ACC112 (cell line): ENCODE data around the gene NEURL1B.

Experiments
- H2AFZ ChIP-seq: fragments of 200-600 bp; sonication (generic); one replicate; pipeline ENCODE4 v1.6.0; 2017; ENCODE audit warnings: antibody characterized with exemption, low read length; ENCODE audit not compliant: unreplicated experiment
- H3K27ac ChIP-seq: fragments of 200-600 bp; sonication (generic); 2 replicates; pipeline ENCODE4 v1.5.1; 2014; ENCODE audit warnings: low read depth, mild to moderate bottlenecking, antibody characterized with exemption, low read length, moderate library complexity
- H3K27me3 ChIP-seq: fragments of 200-600 bp; sonication (generic); 2 replicates; pipeline ENCODE4 v1.6.1; 2014; ENCODE audit warnings: mild to moderate bottlenecking, antibody characterized with exemption, low read length, moderate library complexity, mixed read lengths; ENCODE audit not compliant: insufficient read depth
- H3K36me3 ChIP-seq: fragments of 200-600 bp; sonication (generic); 2 replicates; pipeline ENCODE4 v1.6.1; 2016; ENCODE audit warnings: mild to moderate bottlenecking, antibody characterized with exemption, low read length, moderate library complexity, mixed read lengths; ENCODE audit not compliant: insufficient read depth
- H3K4me1 ChIP-seq: fragments of 200-600 bp; sonication (generic); one replicate; pipeline ENCODE4 v1.6.1; 2016; ENCODE audit warnings: low read length, mixed read lengths; ENCODE audit not compliant: insufficient read depth, unreplicated experiment, control insufficient read depth
- H3K4me3 ChIP-seq: fragments of 200-600 bp; sonication (generic); 2 replicates; pipeline ENCODE4 v1.5.1; 2014; ENCODE audit warnings: mild to moderate bottlenecking, low read depth, low read length
- H3K79me2 ChIP-seq: fragments of 200-600 bp; sonication (generic); one replicate; pipeline ENCODE4 v1.6.0; 2016; ENCODE audit warnings: low read length; ENCODE audit not compliant: control insufficient read depth, unreplicated experiment, insufficient read depth

NEURL1B gene

GRCh38 chr5:172610643-172611042, 30.4 kb upstream of the NEURL1B start:
- H3K4me1 ChIP-seq: no peaks in the 10 kb centered on the region
- no peak overlapping the region for H2AFZ ChIP-seq
- H3K36me3 ChIP-seq: no peaks in the 10 kb centered on the region
- H3K4me3 ChIP-seq: no peak overlapping the region
- peaks cover 78% of the 10 kb centered on the region for H3K27me3 ChIP-seq
- H3K79me2 ChIP-seq: no peaks in the 10 kb centered on the region
- H3K27ac ChIP-seq: no peak overlapping the region

DNA sequence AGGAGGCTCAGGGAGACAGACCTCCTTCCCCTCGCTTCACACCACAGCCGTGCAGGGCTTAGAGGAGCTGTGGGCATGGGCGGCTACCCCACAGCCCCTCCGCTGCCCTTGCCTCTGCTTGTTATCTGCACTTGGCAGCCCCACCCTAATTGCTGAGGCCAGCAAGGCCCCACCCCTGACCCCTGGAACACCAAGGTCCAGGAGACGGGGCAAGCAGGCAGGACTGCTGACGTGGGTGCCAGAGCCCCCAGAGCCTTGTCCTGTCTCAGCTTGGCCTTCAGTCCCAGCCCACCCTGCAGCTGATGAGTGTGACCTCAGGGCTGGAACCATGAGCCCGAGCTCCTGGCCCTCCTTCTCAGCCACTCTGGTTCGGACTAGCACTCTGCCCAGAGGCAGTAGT, 29.1 kb upstream of the NEURL1B start:
- H3K4me1 ChIP-seq: peaks cover 2% of the 10 kb centered on the region
- peaks cover 76% of the 10 kb centered on the region for H3K27me3 ChIP-seq
- H3K4me3 ChIP-seq: no peak overlapping the region
- H3K36me3 ChIP-seq: no peaks in the 10 kb centered on the region
- no peak overlapping the region for H2AFZ ChIP-seq
- H3K27ac ChIP-seq: no peak overlapping the region
- H3K79me2 ChIP-seq: no peaks in the 10 kb centered on the region

DNA sequence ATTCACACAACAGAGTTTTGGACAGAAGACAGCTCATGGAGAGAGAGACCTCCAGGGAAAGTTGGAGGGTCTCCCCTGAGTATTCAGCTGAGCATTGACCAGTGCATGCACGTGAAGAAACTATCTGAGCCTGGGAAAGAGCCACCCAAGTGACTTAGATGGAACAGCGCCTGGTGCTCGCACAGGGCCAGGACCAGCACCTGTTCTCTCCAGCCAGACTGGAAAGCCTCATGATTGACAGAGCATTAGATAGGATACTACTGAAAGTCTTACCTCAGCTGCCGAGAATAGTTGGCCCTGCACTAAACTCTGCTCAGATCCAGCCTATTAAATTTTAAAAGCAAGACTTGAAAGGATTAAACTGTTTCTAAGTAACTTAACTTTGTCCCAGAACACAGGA, 28.3 kb upstream of the NEURL1B start:
- H3K27me3 ChIP-seq: peaks cover 73% of the 10 kb centered on the region

DNA sequence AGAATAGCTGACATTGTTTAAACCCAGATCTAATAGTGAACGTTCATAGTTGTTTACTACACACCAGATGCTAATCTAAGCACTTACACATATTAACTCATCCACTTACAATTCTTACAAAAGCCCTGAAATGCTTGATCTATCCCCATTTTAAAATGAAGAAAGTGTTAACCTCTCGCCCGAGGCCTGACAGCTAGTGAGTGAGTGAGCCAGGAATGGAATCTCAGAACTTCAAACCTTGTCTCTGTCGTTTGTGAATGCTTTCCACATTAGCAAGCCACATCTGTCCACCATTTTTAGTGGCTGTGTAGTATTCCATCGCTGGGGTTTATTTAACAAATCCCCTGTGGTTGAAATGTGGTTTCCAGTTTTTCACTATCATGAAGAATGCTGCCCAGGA, 24.9 kb upstream of the NEURL1B start:
- Histone ChIP-seq H3K27me3 (peaks cover 42% of the 10 kb centered on the region; the same call in 1 of the 2 replicates), H3K27ac (no peak overlapping the region), H3K36me3 (no peaks in the 10 kb centered on the region), H3K79me2 (no peaks in the 10 kb centered on the region), H3K4me3 (no peak overlapping the region), H2AFZ (no peak overlapping the region), H3K4me1 (peaks cover 4% of the 10 kb centered on the region)

More for the DNA sequence above, 28.3 kb upstream of the NEURL1B start:
- peaks cover 4% of the 10 kb centered on the region for H3K4me1 ChIP-seq
- no peak overlapping the region for H3K27ac ChIP-seq
- H3K4me3 ChIP-seq: no peak overlapping the region
- H3K79me2 ChIP-seq: no peaks in the 10 kb centered on the region
- no peak overlapping the region for H2AFZ ChIP-seq
- no peaks in the 10 kb centered on the region for H3K36me3 ChIP-seq

GRCh38 chr5:172616730-172617129, 24.3 kb upstream of the NEURL1B start:
- peaks cover 4% of the 10 kb centered on the region for H3K4me1 ChIP-seq
- no peak overlapping the region for H3K4me3 ChIP-seq
- H3K27me3 ChIP-seq: peaks cover 42% of the 10 kb centered on the region; the same call in 1 of the 2 replicates
- no peaks in the 10 kb centered on the region for H3K79me2 ChIP-seq
- H3K36me3 ChIP-seq: no peaks in the 10 kb centered on the region
- H2AFZ ChIP-seq: no peak overlapping the region
- no peak overlapping the region for H3K27ac ChIP-seq

GRCh38 chr5:172617817-172618216, 23.2 kb upstream of the NEURL1B start:
- peaks cover 35% of the 10 kb centered on the region; the same call in 1 of the 2 replicates for H3K27me3 ChIP-seq
- no peak overlapping the region for H3K27ac ChIP-seq
- H3K36me3 ChIP-seq: no peaks in the 10 kb centered on the region
- no peak overlapping the region for H2AFZ ChIP-seq
- H3K4me3 ChIP-seq: no peak overlapping the region
- H3K79me2 ChIP-seq: no peaks in the 10 kb centered on the region
- H3K4me1 ChIP-seq: peaks cover 4% of the 10 kb centered on the region

DNA sequence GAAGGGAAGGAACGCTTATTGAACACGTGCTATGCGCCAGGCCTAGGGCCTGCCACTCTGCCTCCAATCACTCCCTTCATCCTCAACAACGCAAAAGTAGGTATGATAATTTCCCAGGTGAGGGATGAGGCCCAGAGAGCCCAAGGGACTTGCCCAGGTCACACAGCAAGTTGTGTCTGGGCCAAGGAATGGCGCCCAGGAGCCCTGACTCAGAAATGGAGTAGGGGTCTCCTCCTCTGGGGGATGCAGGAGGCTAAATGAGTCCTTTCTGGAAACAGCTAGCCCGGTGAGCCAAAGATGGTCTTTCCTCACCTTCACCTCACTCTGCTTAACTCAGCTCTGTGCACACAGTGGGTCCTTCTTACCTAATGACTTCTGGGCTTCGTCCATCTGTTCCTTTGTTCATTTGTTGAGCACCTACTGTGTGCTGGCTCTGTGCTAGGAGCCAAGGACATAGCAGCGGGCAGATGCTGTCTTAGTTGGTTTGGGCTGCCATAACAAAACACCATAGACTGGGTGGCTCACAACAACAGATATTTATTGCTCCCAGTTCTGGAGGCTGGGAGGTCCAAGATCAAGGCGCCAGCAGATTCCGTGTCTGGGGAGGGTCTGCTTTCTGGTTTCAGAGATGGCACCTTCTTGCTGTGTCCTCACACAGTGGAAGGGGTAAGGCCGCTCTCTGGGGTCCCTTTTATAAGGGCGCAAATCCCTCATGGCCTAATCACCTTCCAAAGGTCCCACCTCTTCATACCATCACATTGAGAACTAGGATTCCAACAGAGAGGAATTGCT, 22.3 kb upstream of the NEURL1B start:
- H3K4me1 ChIP-seq: peaks cover 4% of the 10 kb centered on the region
- H3K79me2 ChIP-seq: no peaks in the 10 kb centered on the region
- no peak overlapping the region for H3K27ac ChIP-seq
- no peaks in the 10 kb centered on the region for H3K36me3 ChIP-seq
- no peak overlapping the region for H2AFZ ChIP-seq
- H3K27me3 ChIP-seq: peaks cover 29% of the 10 kb centered on the region; the same call in 1 of the 2 replicates
- H3K4me3 ChIP-seq: no peak overlapping the region

GRCh38 chr5:172620506-172620905, 20.6 kb upstream of the NEURL1B start:
- Histone ChIP-seq H3K27ac (no peak overlapping the region), H3K4me3 (no peak overlapping the region)

GRCh38 chr5:172622091-172623046, 18.7 kb upstream of the NEURL1B start:
- no peak overlapping the region for H3K4me3 ChIP-seq
- no peaks in the 10 kb centered on the region for H3K36me3 ChIP-seq
- H3K79me2 ChIP-seq: no peaks in the 10 kb centered on the region
- H2AFZ ChIP-seq: no peak overlapping the region
- H3K27me3 ChIP-seq: peaks cover 2% of the 10 kb centered on the region; the same call in 1 of the 2 replicates
- H3K27ac ChIP-seq: no peak overlapping the region
- no peaks in the 10 kb centered on the region for H3K4me1 ChIP-seq

More at GRCh38 chr5:172620506-172620905, 20.6 kb upstream of the NEURL1B start:
- no peak overlapping the region for H2AFZ ChIP-seq
- H3K4me1 ChIP-seq: peaks cover 4% of the 10 kb centered on the region
- H3K36me3 ChIP-seq: no peaks in the 10 kb centered on the region
- H3K79me2 ChIP-seq: no peaks in the 10 kb centered on the region
- H3K27me3 ChIP-seq: peaks cover 16% of the 10 kb centered on the region; the same call in 1 of the 2 replicates

DNA sequence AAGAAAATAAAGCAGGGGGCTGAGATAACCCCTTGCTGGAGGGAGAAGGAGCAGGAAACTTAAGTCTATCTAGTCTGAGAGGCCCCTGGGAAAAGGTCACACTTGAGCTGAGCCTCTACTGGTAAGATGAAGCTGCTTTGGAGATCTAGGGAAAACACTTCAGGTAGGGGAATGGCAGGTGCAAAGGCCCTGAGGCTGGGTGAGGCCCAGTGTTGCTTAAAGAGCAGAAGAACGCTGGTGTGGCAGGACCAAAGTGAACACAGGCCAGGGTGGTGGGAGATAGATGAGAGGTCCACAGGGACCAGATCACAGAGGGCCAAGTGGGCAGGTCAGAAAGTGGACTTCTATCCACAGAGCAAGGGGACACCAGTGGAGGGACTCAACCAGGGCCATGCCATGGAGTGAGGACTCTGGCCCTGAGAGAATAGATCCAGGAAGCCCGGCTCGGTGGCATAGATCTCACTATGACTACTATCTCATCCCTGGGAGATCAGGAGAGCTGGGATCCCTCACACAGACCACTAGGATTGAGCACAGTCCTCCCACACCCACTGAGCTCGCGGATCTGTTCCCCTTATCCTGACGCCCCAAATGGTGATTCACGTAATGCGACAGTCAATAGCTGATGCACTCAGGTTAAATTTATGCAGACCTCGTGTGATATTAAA, 17.6 kb upstream of the NEURL1B start:
- Histone ChIP-seq H3K4me1 (no peaks in the 10 kb centered on the region), H3K36me3 (no peaks in the 10 kb centered on the region), H3K27ac (no peak overlapping the region), H3K79me2 (no peaks in the 10 kb centered on the region), H3K27me3 (peaks cover 12% of the 10 kb centered on the region), H3K4me3 (no peak overlapping the region), H2AFZ (no peak overlapping the region)
